ENCODE data around the gene MYH15.

DNA sequence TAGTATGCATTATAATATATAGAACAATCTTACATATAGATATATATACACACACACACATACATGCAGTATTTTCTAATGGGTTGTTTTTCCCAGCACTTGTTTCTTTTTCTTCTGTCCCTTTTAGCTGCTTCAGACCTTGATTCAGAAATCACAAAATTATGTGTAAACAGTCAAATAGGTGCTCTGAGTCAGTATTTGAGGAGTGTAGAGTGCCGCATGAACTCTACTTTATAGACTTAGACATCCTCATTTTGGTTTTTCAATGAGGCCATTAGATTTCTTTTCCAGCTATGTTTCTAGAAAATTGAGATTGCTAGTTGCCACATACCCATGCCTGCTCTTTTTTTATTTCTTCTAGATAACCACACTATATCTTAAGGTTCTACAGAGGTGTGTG, 155.8 kb downstream of the MYH15 start:
- TF ChIP-seq POLR2AphosphoS5 (IDR thresholded peaks at IDR 0.05; ENCODE audit: borderline replicate concordance, low read depth, low read length) (no peak), EZH2 (IDR thresholded peaks at IDR 0.05) (no peak)

Data from SK-N-MC (cell line).